Left ventricle myocardium inferior (tissue), 1 donor: ENCODE results near the gene SLC12A7. TPM values are rescaled to one million over a fixed set of nuclear protein-coding genes. Genes with fewer than 3 reads are reported as not detected.

Experiments used
- DNase-seq: peaks from one replicate; pipeline ENCODE4 v3.0.0-alpha.2; 2020
- H3K27ac ChIP-seq: fragments of 200-600 bp; replicated peaks from 2 replicates; pipeline ENCODE4 v1.8.0; 2021
- H3K27me3 ChIP-seq: fragments of 200-600 bp; 2 replicates; pipeline ENCODE4 v1.8.0; 2021; ENCODE audit warnings: low read depth
- H3K36me3 ChIP-seq: fragments of 200-600 bp; 2 replicates; pipeline ENCODE4 v1.8.0; 2021
- H3K4me1 ChIP-seq: fragments of 200-600 bp; 2 replicates; pipeline ENCODE4 v1.8.0; 2021
- H3K4me3 ChIP-seq: fragments of 200-600 bp; 2 replicates; pipeline ENCODE4 v1.8.0; 2021; ENCODE audit warnings: mild to moderate bottlenecking, moderate library complexity
- H3K9me3 ChIP-seq: fragments of 200-600 bp; replicated peaks from 2 replicates; pipeline ENCODE4 v1.8.0; 2021
- intact Hi-C: fragments of 100-400 bp; cut with micrococcal nuclease; formaldehyde crosslinking; loops from one replicate; pipeline ENCODE4 v1.11.0; 2022
- total RNA-seq: library from RNA; stranded (reverse); fragmentation: NEBNext Ultra II Directional; extraction: Animal tissue kit (Norgen Biotek cat#: 25700); gene quantifications from one replicate; pipeline ENCODE4 v1.2.1, GENCODE V29; 2021
- TF ChIP-seq, protein P1 (sequence below): fragments of 200-600 bp; IDR thresholded peaks from 2 replicates; pipeline ENCODE4 v1.8.0; 2021; ENCODE audit warnings: antibody characterized with exemption, mild to moderate bottlenecking, borderline replicate concordance
- donor health status: DM: no; HTN: yes; CAD: no; lungs with severe emphysema.

Gene SLC12A7
- total RNA-seq, 1 donor from 2014 or later: 140 TPM

DNA sequence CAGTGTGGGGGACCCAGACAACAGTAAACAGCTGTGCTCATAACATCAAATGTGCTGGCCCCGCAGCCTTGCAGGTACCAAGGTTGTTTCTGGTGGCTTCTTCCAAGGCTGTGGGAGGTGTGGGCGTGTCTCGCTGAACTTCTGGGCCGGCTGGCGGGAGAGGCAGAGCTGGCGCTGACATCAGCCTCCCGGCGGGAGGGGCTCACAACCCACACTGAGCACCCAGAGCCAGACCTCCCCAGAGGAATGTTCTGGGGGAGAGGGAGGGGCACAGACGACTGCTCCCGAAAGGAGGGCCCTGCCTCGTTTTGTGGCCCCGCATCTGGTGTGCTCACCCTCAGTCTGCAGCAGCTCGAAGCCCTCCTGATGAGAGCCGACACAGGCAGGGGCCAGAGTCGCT, 6.9 kb upstream of the SLC12A7 start:
- no peaks in the 10 kb centered on the region for H3K27me3 ChIP-seq
- no peaks in the 10 kb centered on the region for H3K9me3 ChIP-seq
- H3K27ac ChIP-seq: peak overlapping the region; percentile 54
- no peaks in the 10 kb centered on the region for H3K36me3 ChIP-seq
- H3K4me1 ChIP-seq: peaks cover 62% of the 10 kb centered on the region
- H3K4me3 ChIP-seq: no peak overlapping the region
- no peak for DNase-seq
- TF ChIP-seq, protein P1, sequence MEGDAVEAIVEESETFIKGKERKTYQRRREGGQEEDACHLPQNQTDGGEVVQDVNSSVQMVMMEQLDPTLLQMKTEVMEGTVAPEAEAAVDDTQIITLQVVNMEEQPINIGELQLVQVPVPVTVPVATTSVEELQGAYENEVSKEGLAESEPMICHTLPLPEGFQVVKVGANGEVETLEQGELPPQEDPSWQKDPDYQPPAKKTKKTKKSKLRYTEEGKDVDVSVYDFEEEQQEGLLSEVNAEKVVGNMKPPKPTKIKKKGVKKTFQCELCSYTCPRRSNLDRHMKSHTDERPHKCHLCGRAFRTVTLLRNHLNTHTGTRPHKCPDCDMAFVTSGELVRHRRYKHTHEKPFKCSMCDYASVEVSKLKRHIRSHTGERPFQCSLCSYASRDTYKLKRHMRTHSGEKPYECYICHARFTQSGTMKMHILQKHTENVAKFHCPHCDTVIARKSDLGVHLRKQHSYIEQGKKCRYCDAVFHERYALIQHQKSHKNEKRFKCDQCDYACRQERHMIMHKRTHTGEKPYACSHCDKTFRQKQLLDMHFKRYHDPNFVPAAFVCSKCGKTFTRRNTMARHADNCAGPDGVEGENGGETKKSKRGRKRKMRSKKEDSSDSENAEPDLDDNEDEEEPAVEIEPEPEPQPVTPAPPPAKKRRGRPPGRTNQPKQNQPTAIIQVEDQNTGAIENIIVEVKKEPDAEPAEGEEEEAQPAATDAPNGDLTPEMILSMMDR: no peak
- intact Hi-C loops: no loop called here

DNA sequence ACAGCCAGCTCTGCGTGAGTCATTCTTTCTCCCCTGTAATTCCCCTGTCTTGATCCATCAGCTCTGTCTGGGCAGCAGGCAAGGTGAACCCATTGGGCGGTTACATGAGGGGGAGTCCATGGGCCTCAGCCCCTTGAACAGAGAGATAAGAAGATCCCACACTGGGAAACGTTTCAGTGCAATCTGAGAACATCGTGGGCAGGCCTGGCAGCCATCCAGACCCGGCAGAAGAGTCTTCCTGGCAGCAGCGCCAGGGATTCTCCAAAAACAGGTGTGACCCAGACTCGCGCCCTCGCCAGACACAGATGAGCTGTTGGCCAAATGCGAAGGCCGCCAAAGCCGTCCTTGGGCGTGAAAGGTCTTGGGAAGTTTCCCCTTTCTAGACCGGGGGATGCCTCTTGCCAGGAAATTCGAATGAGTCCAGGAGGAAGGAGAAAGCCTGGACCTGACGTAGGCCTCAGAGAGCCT, 6.4 kb upstream of the SLC12A7 start:
- peak overlapping the region; percentile 54 for H3K27ac ChIP-seq
- H3K9me3 ChIP-seq: no peaks in the 10 kb centered on the region
- no peaks in the 10 kb centered on the region for H3K27me3 ChIP-seq
- no peak for DNase-seq
- TF ChIP-seq, protein P1: no peak
- no peaks in the 10 kb centered on the region for H3K36me3 ChIP-seq
- peaks cover 57% of the 10 kb centered on the region for H3K4me1 ChIP-seq
- intact Hi-C loops: no loop called here
- no peak overlapping the region for H3K4me3 ChIP-seq

DNA sequence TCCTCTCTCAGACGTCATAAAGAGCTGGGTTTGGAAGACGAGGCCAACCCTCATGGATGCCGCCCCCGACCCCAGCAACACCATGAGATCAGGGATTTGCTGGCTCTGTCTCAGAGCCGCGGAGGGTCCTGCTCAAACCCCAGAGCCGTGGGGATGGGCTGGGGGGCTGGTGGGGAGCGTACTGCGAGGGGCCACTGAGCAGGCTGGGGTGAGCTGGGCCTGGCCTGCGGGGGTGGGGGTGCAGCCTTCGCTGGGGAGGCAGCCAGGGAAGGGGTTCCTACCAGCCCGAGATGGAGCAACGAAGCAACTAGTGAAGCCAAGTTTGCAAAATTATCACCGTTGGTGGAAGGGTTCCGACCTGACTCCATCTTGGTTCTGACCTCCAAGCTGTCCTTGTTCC, 5.1 kb upstream of the SLC12A7 start:
- Histone ChIP-seq H3K4me1 (peaks cover 45% of the 10 kb centered on the region), H3K27ac (no peak overlapping the region), H3K36me3 (no peaks in the 10 kb centered on the region), H3K9me3 (no peaks in the 10 kb centered on the region), H3K4me3 (no peak overlapping the region), H3K27me3 (no peaks in the 10 kb centered on the region)
- intact Hi-C loops: no loop called here
- no peak for DNase-seq
- TF ChIP-seq, protein P1: no peak

DNA sequence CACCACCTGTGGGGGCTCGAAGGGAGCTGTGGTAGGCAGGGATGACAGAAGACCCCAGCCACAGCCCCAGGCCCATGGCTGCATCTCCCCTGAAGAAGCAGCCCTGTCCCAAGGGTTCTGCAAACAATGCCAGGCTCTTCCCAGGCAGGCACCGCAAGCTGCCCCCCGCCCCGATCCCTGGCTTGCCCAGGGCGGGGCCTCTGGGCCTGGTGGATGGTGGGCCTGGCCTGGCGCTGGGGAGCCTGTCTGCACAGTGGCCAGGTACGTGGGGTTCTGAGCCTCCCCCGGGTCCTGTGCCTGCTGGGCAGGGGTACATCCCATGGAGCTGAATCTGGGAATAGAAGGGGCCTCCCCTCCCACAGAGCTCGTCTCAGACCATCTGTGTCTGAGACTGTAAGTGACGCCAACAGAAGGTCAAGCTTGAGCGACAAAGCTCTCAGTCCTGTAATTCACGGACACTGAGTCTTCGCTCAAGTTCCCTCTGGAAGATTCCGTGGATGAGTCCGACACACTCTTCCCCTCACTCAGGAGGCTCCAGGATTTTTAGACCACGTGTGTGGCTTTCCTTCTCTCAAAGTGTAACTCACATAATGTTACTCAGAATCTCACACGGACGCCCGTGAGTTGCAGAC, 4.4 kb upstream of the SLC12A7 start:
- H3K9me3 ChIP-seq: no peaks in the 10 kb centered on the region
- no peaks in the 10 kb centered on the region for H3K36me3 ChIP-seq
- H3K4me3 ChIP-seq: no peak overlapping the region
- DNase-seq: no peak
- TF ChIP-seq, protein P1: no peak
- H3K27me3 ChIP-seq: no peaks in the 10 kb centered on the region
- intact Hi-C loops: no loop called here
- no peak overlapping the region for H3K27ac ChIP-seq
- H3K4me1 ChIP-seq: peaks cover 45% of the 10 kb centered on the region

DNA sequence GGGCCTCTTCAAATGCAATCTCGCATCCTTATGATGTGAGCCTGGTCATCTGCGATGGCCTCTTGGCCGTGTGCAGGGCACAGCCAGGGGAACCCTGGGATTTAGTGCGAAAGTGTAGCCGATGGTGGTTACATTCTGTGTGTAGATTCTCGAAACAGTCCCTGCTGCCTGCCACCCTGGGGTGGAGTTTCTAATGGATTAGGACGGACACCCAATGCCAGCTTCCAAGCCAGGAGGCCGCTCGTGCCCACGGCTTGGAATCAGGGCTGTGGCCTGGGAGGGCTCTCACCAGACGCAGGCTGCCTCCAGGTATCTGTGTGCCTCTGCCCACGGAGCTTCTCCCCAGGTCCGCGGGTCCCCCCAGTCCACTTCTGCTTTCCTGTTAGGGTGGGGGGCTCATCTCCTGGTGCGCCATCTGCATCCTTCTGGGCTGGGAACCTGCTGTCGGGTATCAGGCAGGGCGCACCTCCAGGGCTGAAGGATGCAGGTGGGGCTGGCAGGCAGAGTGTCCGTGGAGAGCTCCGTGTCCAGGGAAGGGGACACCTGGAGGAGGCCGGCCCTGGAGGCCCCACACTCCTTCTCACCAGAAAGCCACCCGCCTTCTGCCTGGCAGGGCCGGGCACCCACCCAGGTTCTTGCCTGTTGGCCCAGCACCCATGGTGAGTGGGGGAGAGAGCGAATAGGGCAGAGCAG, 3.4 kb upstream of the SLC12A7 start:
- peaks cover 45% of the 10 kb centered on the region for H3K4me1 ChIP-seq
- TF ChIP-seq, protein P1: no peak
- intact Hi-C loops: no loop called here

More for the DNA sequence above, 3.4 kb upstream of the SLC12A7 start:
- no peak for DNase-seq
- H3K36me3 ChIP-seq: no peaks in the 10 kb centered on the region
- H3K27ac ChIP-seq: no peak overlapping the region
- H3K4me3 ChIP-seq: no peak overlapping the region
- no peaks in the 10 kb centered on the region for H3K27me3 ChIP-seq
- H3K9me3 ChIP-seq: no peaks in the 10 kb centered on the region
